Esophagus squamous epithelium (tissue), 5 donors: Measurements from ENCODE around the gene URGCP. TPM values are rescaled to one million over a fixed set of nuclear protein-coding genes. Genes with fewer than 3 reads are reported as not detected.

Experiments used
- DNase-seq: peaks from one replicate; lab custom pipeline; 2025; lab: John Stamatoyannopoulos, UW
- H3K27ac ChIP-seq, 4 donors: fragments of 200-600 bp; sonication (generic); one replicate each; pipeline ENCODE4 v1.5.1; 2016 to 2019; ENCODE audit warnings: mild to moderate bottlenecking in 1 of 4
- H3K27me3 ChIP-seq, 4 donors: fragments of 200-600 bp; sonication (generic); 1 replicate in 3 of 4; 2 replicates in 1 of 4; pipeline versions ENCODE4 v1.5.1 to v1.6.0; 2017 to 2021; ENCODE audit warnings: antibody characterized with exemption in 1 of 4
- H3K36me3 ChIP-seq, 3 donors: fragments of 200-600 bp; sonication (generic); one replicate each; pipeline ENCODE4 v1.5.1; 2016 to 2019
- H3K4me1 ChIP-seq, 3 donors: fragments of 200-600 bp; sonication (generic); one replicate each; pipeline ENCODE4 v1.5.1; 2017 to 2019
- H3K4me3 ChIP-seq, 4 donors: fragments of 200-600 bp; sonication (generic); 1 replicate in 3 of 4; 2 replicates in 1 of 4; pipeline ENCODE4 v1.5.1; 2016 to 2019; ENCODE audit warnings: mild to moderate bottlenecking in 2 of 4, moderate library complexity in 1 of 4
- H3K9me3 ChIP-seq, 3 donors: fragments of 200-600 bp; sonication (generic); one replicate each; pipeline ENCODE4 v1.5.1; 2016 to 2019
- POLR2A ChIP-seq, 4 donors: fragments of 450-650 bp; IDR thresholded peaks; one replicate each; pipeline ENCODE4 v1.6.1; 2017; ENCODE audit warnings: antibody characterized with exemption in 4 of 4, mild to moderate bottlenecking in 4 of 4, moderate library complexity in 3 of 4
- WGBS, 2 donors: methylation state at CpG; one replicate each; pipeline ENCODE4 v1.1.5; 2018; 5-methylcytosine and 5-hydroxymethylcytosine counted together
- intact Hi-C: fragments of 100-400 bp; cut with DNase I; formaldehyde crosslinking; loops from one replicate; pipeline ENCODE4 v1.15.0; 2022
- total RNA-seq, 4 donors: library from RNA; depleted of rRNA; stranded (reverse); fragments of >200 nt; gene quantifications; one replicate each; pipeline ENCODE4 v1.1.0, GENCODE V29; 2016
- TF ChIP-seq, protein P1 (sequence below), 6 experiments: fragments of 450-650 bp in 4 of 6; fragments of 200-600 bp in 2 of 6; sonication (generic) in 2 of 6; IDR thresholded peaks; one replicate each; pipeline ENCODE4 v1.5.1; 2016 to 2019; ENCODE audit warnings: antibody characterized with exemption in 6 of 6, mild to moderate bottlenecking in 4 of 6, moderate library complexity in 4 of 6
- donor health status: DM: yes; HTN: yes; CAD: no.

URGCP gene
- total RNA-seq, 4 donors from 2014 or later, result 18.3 to 22.8 (median 21.1) TPM

DNA sequence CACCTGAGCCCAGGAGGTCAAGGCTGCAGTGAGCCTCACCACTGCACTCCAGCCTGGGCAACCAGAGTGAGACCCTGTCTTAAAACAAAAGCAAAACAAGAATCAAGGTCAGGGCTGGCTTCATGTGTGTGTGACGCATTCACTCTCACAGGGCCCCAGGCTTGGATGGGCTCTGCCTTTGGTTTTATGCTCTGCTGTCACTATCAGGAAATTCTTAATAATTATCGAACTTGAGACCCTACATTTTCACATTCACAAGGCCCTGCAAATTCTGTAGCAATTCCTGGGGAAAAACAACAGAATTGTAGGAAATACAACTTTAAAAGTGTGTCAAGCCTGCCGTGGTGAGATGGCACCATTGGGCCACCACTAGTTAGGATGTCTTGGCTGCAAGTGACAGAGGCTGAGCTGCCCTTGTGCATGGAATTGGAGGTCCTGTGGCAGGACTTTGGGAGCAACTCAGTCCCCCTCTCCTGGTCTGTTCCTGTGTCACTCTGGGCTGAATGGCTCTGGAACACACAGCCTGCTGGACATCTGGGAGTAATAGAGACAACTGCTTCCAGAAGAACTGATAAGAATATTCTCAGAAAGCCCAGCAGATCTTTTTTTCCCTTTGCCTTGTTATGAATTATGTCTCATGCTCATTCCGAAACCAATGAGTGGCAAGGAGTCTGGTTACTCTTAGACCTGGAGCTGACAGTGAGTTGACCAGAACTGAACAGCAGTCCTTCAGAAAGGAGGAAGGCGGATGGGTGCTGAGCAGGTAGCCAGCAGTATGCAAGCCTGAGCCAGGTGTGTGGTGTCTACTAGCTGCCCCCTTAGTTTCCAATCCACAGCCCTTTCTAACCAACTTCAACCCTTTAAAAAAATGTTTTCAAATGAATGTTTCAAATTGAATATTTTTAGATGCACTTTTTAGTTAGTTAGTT lies 23.4 kb upstream of the URGCP start:
- DNase-seq, result no peak
- no peaks in the 10 kb centered on the region for H3K9me3 ChIP-seq
- whole genome bisulfite sequencing, 2 donors, result 91 to 94% methylated on average over 5 of the region's 5 CpGs
- H3K4me1 ChIP-seq, result peaks cover 5 to 24% (median 11%) of the 10 kb centered on the region in 3 donors
- TF ChIP-seq, protein P1, sequence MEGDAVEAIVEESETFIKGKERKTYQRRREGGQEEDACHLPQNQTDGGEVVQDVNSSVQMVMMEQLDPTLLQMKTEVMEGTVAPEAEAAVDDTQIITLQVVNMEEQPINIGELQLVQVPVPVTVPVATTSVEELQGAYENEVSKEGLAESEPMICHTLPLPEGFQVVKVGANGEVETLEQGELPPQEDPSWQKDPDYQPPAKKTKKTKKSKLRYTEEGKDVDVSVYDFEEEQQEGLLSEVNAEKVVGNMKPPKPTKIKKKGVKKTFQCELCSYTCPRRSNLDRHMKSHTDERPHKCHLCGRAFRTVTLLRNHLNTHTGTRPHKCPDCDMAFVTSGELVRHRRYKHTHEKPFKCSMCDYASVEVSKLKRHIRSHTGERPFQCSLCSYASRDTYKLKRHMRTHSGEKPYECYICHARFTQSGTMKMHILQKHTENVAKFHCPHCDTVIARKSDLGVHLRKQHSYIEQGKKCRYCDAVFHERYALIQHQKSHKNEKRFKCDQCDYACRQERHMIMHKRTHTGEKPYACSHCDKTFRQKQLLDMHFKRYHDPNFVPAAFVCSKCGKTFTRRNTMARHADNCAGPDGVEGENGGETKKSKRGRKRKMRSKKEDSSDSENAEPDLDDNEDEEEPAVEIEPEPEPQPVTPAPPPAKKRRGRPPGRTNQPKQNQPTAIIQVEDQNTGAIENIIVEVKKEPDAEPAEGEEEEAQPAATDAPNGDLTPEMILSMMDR (IDR thresholded peaks at IDR 0.05), result no peak
- TF ChIP-seq POLR2A (IDR thresholded peaks at IDR 0.05), result no peak
- H3K4me3 ChIP-seq, result no peak overlapping the region
- H3K36me3 ChIP-seq, result no peaks in the 10 kb centered on the region
- no peaks in the 10 kb centered on the region for H3K27me3 ChIP-seq
- intact Hi-C loops, result no loop called here
- H3K27ac ChIP-seq, result no peak overlapping the region

- 95 to 96% methylated on average over 4 of the region's 4 CpGs for WGBS, 2 donors
- no peak overlapping the region for H3K4me3 ChIP-seq
- H3K27ac ChIP-seq, result no peak overlapping the region
- intact Hi-C loops, result no loop called here
- H3K36me3 ChIP-seq, result no peaks in the 10 kb centered on the region
- H3K4me1 ChIP-seq, result peaks cover 5 to 25% (median 12%) of the 10 kb centered on the region in 3 donors
- no peak for TF ChIP-seq POLR2A (IDR thresholded peaks at IDR 0.05)
- TF ChIP-seq, protein P1 (IDR thresholded peaks at IDR 0.05), result no peak
- no peak for DNase-seq
- no peaks in the 10 kb centered on the region for H3K9me3 ChIP-seq
- H3K27me3 ChIP-seq, result no peaks in the 10 kb centered on the region
Observed at GRCh38 chr7:43927810-43928209, 21.4 kb upstream of the URGCP start.

DNA sequence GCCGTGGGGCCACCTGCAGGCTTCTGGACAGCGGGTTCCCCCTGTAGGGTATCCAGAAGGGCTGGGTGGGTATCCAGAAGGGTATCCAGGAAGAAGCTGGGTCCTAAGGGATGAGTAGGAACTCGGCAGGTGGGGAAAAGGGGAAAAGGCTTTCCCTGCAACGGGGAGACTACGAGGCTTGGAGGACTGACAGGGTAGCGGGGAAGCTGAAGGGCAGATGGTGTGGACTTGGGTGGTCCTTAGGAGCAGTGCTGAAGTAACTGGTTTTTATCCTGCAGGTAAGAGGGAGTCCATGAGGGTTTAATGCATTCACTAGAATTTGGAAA lies 20.4 kb upstream of the URGCP start:
- H3K27me3 ChIP-seq, result no peaks in the 10 kb centered on the region
- H3K36me3 ChIP-seq, result no peaks in the 10 kb centered on the region
- H3K4me3 ChIP-seq, result peak overlapping the region; percentile 54 to 73 (median 65)
- TF ChIP-seq, protein P1 (IDR thresholded peaks at IDR 0.05), result no peak
- no peak for DNase-seq
- 2% methylated on average over 4 of the region's 6 CpGs for WGBS, 2 donors
- intact Hi-C loops, result no loop called here
- peak overlapping the region; percentile 90 to 98 (median 93) for H3K27ac ChIP-seq
- no peaks in the 10 kb centered on the region for H3K9me3 ChIP-seq
- peaks cover 5 to 28% (median 12%) of the 10 kb centered on the region in 3 donors for H3K4me1 ChIP-seq

GRCh38 chr7:43925984-43926797 lies 19.8 kb upstream of the URGCP start, which contains the start of gene UBE2D4:
UBE2D4 (plus strand) TSS chr7:43926436; CDS start chr7:43926533, 97 bp downstream.
- Histone ChIP-seq H3K9me3 (no peaks in the 10 kb centered on the region), H3K36me3 (no peaks in the 10 kb centered on the region), H3K27ac (peak within 1 kb of the TSS; percentile 90 to 98 (median 93)), H3K4me1 (peaks cover 5 to 33% (median 12%) of the 10 kb centered on the region in 3 donors), H3K27me3 (no peaks in the 10 kb centered on the region), H3K4me3 (peak within 1 kb of the TSS; percentile 54 to 73 (median 65))
- WGBS, 2 donors, result 1% methylated on average over 10 to 15 of the region's 82 CpGs
- peak; percentile 28 for DNase-seq
- TF ChIP-seq POLR2A (IDR thresholded peaks at IDR 0.05), result peak in 3 of 4 donors; percentile 78 to 98 (median 95)
- TF ChIP-seq, protein P1 (IDR thresholded peaks at IDR 0.05), result peak in 1 of 6 experiments; percentile 18
- intact Hi-C loops, result no loop called here
